ENCODE results near the gene LYSMD3.

The LYSMD3 gene

GRCh38 chr5:90555666-90556065 lies 26.3 kb upstream of the LYSMD3 start:
- H3K4me3 ChIP-seq (ENCODE audit: low read depth, low read length) = no peak overlapping the region
- no peak for DNase-seq (ENCODE audit: low read depth)
- no peak for TF ChIP-seq CTCF (IDR thresholded peaks at IDR 0.05; ENCODE audit: insufficient read depth, low read depth, low read length, missing control alignments)

- DNase-seq (ENCODE audit: low read depth) = no peak
- no peak for TF ChIP-seq CTCF (IDR thresholded peaks at IDR 0.05; ENCODE audit: insufficient read depth, low read depth, low read length, missing control alignments)
Measured at GRCh38 chr5:90554358-90555006, 25.1 kb upstream of the LYSMD3 start.

GRCh38 chr5:90553711-90554110 lies 24.3 kb upstream of the LYSMD3 start:
- no peak for DNase-seq (ENCODE audit: low read depth)
- TF ChIP-seq CTCF (IDR thresholded peaks at IDR 0.05; ENCODE audit: insufficient read depth, low read depth, low read length, missing control alignments) = no peak
- no peak overlapping the region for H3K4me3 ChIP-seq (ENCODE audit: low read depth, low read length)

More at GRCh38 chr5:90554358-90555006, 25.1 kb upstream of the LYSMD3 start:
- H3K4me3 ChIP-seq (ENCODE audit: low read depth, low read length) = no peak overlapping the region

GRCh38 chr5:90551376-90551775 lies 22.0 kb upstream of the LYSMD3 start:
- peak; percentile 11 for DNase-seq (ENCODE audit: low read depth)

GRCh38 chr5:90550963-90551362 lies 21.6 kb upstream of the LYSMD3 start:
- TF ChIP-seq CTCF (IDR thresholded peaks at IDR 0.05; ENCODE audit: insufficient read depth, low read depth, low read length, missing control alignments) = no peak
- H3K4me3 ChIP-seq (ENCODE audit: low read depth, low read length) = no peak overlapping the region
- DNase-seq (ENCODE audit: low read depth) = no peak

More at GRCh38 chr5:90551376-90551775, 22.0 kb upstream of the LYSMD3 start:
- no peak for TF ChIP-seq CTCF (IDR thresholded peaks at IDR 0.05; ENCODE audit: insufficient read depth, low read depth, low read length, missing control alignments)
- no peak overlapping the region for H3K4me3 ChIP-seq (ENCODE audit: low read depth, low read length)

GRCh38 chr5:90549729-90550275 lies 20.4 kb upstream of the LYSMD3 start:
- no peak for TF ChIP-seq CTCF (IDR thresholded peaks at IDR 0.05; ENCODE audit: insufficient read depth, low read depth, low read length, missing control alignments)
- DNase-seq (ENCODE audit: low read depth) = no peak
- no peak overlapping the region for H3K4me3 ChIP-seq (ENCODE audit: low read depth, low read length)

GRCh38 chr5:90549223-90549622 lies 19.8 kb upstream of the LYSMD3 start:
- TF ChIP-seq CTCF (IDR thresholded peaks at IDR 0.05; ENCODE audit: insufficient read depth, low read depth, low read length, missing control alignments) = no peak
- H3K4me3 ChIP-seq (ENCODE audit: low read depth, low read length) = no peak overlapping the region
- no peak for DNase-seq (ENCODE audit: low read depth)
